ENCODE data around the gene ZBTB39. TPM values are rescaled to one million over a fixed set of nuclear protein-coding genes. Genes with fewer than 3 reads are reported as not detected.
"Not testable (repeated sequence)": the region's sequence is repeated elsewhere in the genome, so short reads cannot be mapped to it uniquely, and the experiment has no call there.

Gene ZBTB39
- total and polyA plus RNA-seq, 2 experiments from 2014 or later: 1.8 to 6.4 TPM

DNA sequence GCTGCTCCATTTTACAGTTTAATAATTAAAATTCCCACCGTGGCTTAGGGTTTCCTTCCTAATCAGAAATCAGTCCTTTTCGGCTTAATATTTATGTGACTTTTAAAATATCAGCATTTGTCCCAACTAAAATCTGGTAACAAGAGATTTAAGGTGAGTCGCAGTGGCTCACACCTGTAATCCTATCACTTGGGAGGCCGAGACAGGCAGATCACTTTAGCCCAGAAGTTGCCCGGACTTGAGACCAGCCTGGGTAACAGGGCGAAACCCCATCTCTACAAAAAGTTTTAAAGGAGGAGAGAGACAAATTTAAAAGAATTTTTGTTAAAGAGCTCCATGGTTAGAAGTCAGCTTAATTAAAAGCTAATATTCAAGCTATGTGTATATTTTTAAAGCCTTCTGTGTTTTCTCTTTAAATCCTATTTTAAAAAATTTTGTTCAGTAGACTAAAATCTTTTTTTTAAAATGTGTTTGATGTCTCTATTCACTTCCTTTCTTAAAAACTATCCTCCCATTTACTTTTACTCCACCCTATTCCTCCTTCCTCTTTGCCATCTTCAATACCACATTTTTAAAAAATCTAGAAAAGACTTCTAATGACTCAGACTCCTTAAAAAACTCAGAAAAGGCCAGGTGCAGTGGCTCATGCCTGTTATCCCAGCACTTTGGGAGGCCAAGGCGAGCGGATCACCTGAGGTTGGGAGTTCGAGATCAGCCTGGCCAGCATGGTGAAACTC is 13.8 kb upstream of the ZBTB39 start:
- Histone ChIP-seq H4K20me1 (ENCODE audit: insufficient read depth, poor library complexity, severe bottlenecking) (no peaks in the 10 kb centered on the region), H3K9me2 (replicated peaks; ENCODE audit: insufficient read depth) (no peaks in the 10 kb centered on the region), H3K79me2 (no peaks in the 10 kb centered on the region), H3K27ac (no peak overlapping the region), H3K27me3 (no peaks in the 10 kb centered on the region), H3K36me3 (replicated peaks; ENCODE audit: insufficient read depth, low read depth) (no peaks in the 10 kb centered on the region), H3K9me3 (ENCODE audit: low read depth) (no peaks in the 10 kb centered on the region), H3K4me3 (no peak overlapping the region), H3K4me1 (ENCODE audit: insufficient read depth) (peaks cover 5% of the 10 kb centered on the region), H2AFZ (no peak overlapping the region), H3K4me2 (no peak overlapping the region)
- WGBS (ENCODE audit: low lambda C conversion rate, missing lambda C conversion rate): 92% methylated on average over 9 of the region's 9 CpGs
- TF ChIP-seq EZH2phosphoT487 (IDR thresholded peaks at IDR 0.05; ENCODE audit: low read depth, severe bottlenecking, unreplicated experiment) (no peak), EZH2 (IDR thresholded peaks at IDR 0.05; ENCODE audit: borderline replicate concordance) (no peak)
- TF ChIP-seq, protein P1, sequence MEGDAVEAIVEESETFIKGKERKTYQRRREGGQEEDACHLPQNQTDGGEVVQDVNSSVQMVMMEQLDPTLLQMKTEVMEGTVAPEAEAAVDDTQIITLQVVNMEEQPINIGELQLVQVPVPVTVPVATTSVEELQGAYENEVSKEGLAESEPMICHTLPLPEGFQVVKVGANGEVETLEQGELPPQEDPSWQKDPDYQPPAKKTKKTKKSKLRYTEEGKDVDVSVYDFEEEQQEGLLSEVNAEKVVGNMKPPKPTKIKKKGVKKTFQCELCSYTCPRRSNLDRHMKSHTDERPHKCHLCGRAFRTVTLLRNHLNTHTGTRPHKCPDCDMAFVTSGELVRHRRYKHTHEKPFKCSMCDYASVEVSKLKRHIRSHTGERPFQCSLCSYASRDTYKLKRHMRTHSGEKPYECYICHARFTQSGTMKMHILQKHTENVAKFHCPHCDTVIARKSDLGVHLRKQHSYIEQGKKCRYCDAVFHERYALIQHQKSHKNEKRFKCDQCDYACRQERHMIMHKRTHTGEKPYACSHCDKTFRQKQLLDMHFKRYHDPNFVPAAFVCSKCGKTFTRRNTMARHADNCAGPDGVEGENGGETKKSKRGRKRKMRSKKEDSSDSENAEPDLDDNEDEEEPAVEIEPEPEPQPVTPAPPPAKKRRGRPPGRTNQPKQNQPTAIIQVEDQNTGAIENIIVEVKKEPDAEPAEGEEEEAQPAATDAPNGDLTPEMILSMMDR (IDR thresholded peaks at IDR 0.05; ENCODE audit: poor library complexity): no peak
- no peak for DNase-seq (ENCODE audit: low spot score)

DNA sequence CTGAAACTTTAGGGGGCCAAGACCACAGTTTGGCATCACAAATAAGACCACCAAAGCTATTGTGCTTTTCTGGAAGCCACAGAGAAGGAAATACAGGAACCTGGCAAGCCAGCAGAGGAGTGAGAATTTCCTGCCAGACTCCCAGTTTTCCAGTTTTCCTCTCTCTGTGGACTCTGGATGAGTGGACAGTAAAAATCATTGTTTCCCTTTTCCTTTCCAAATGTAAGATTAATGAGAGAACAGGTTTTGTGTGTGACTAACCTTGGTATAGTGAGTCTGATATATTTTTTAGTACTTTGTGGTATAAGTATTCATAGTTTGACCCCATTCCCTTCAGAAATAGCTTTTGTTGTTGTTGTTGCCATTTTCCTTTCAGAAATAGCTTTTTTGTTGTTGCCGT is 12.6 kb upstream of the ZBTB39 start:
- Histone ChIP-seq H2AFZ (no peak overlapping the region), H3K79me2 (no peaks in the 10 kb centered on the region), H3K4me1 (ENCODE audit: insufficient read depth) (peaks cover 5% of the 10 kb centered on the region), H3K9me3 (ENCODE audit: low read depth) (no peaks in the 10 kb centered on the region), H3K27ac (peak overlapping the region; percentile 77), H4K20me1 (ENCODE audit: insufficient read depth, poor library complexity, severe bottlenecking) (no peaks in the 10 kb centered on the region), H3K4me2 (no peak overlapping the region), H3K9me2 (replicated peaks; ENCODE audit: insufficient read depth) (no peaks in the 10 kb centered on the region), H3K4me3 (no peak overlapping the region), H3K27me3 (no peaks in the 10 kb centered on the region), H3K36me3 (replicated peaks; ENCODE audit: insufficient read depth, low read depth) (no peaks in the 10 kb centered on the region)
- no peak for TF ChIP-seq EZH2 (IDR thresholded peaks at IDR 0.05; ENCODE audit: borderline replicate concordance)
- TF ChIP-seq, protein P1 (IDR thresholded peaks at IDR 0.05; ENCODE audit: poor library complexity): no peak
- TF ChIP-seq EZH2phosphoT487 (IDR thresholded peaks at IDR 0.05; ENCODE audit: low read depth, severe bottlenecking, unreplicated experiment): no peak
- no peak for DNase-seq (ENCODE audit: low spot score)
- WGBS (ENCODE audit: low lambda C conversion rate, missing lambda C conversion rate): 95% methylated on average over 1 of the region's 1 CpG

DNA sequence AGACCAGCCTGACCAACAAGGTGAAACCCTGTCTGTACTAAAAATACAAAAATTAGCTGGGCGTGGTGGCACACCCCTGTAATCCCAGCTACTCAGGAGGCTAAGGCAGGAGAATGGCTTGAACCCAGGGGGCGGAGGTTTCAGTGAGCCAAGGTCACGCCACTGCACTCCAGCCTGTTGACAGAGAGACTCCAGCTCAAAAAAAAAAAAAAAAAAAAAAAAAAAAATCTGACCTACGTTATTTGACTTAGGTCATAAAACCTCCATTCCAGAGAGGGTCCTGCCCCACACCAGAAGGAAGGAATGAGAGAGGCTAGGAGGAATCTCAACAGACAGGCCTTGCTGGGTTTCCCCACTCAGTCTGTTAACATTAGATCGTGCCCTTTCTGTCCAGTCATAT is 12.0 kb upstream of the ZBTB39 start:
- WGBS (ENCODE audit: low lambda C conversion rate, missing lambda C conversion rate): 63% methylated on average over 4 of the region's 5 CpGs
- H3K4me3 ChIP-seq; H3K4me1 ChIP-seq (ENCODE audit: insufficient read depth); H2AFZ ChIP-seq; H4K20me1 ChIP-seq (ENCODE audit: insufficient read depth, poor library complexity, severe bottlenecking); H3K27me3 ChIP-seq; H3K9me3 ChIP-seq (ENCODE audit: low read depth); H3K79me2 ChIP-seq; DNase-seq (ENCODE audit: low spot score); H3K36me3 ChIP-seq (replicated peaks; ENCODE audit: insufficient read depth, low read depth); H3K9me2 ChIP-seq (replicated peaks; ENCODE audit: insufficient read depth); H3K4me2 ChIP-seq: not testable (repeated sequence)
- peak overlapping the region; percentile 77 for H3K27ac ChIP-seq

DNA sequence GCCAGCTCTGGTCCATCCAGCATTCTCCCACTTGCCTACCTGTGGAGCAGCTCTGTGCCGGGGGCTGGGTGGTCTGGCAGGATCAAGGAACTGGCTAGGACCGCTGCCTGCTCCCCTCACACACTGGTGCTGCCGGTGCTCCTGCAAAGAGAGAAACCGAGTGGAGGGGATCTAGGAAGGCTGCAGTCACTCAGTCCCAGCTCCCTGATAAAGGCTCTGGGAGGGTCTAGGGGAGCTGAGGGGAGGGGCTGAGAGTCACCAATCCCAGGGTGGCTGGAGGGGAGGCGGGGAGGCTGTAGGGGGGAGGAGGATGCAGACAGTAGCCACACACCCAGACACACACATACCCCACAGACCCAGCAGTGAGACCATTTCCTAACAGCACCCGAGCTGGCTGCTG is 10.0 kb upstream of the ZBTB39 start, which contains the start of gene TAC3:
TAC3 (minus strand) TSS at position 182 of the 400 bp plus-strand sequence. CDS start 732 bp downstream, outside the sequence.
- peak within 1 kb of the TSS; percentile 53 for H3K4me2 ChIP-seq
- no peaks in the 10 kb centered on the region for H3K9me2 ChIP-seq (replicated peaks; ENCODE audit: insufficient read depth)
- no peak within 1 kb of the TSS for H2AFZ ChIP-seq
- no peaks in the 10 kb centered on the region for H3K79me2 ChIP-seq
- DNase-seq (ENCODE audit: low spot score): no peak
- H3K27me3 ChIP-seq: no peaks in the 10 kb centered on the region
- H3K36me3 ChIP-seq (replicated peaks; ENCODE audit: insufficient read depth, low read depth): no peaks in the 10 kb centered on the region
- peaks cover 5% of the 10 kb centered on the region for H3K4me1 ChIP-seq (ENCODE audit: insufficient read depth)
- H3K4me3 ChIP-seq: no peak within 1 kb of the TSS
- H4K20me1 ChIP-seq (ENCODE audit: insufficient read depth, poor library complexity, severe bottlenecking): no peaks in the 10 kb centered on the region
- no peak within 1 kb of the TSS for H3K27ac ChIP-seq
- no peaks in the 10 kb centered on the region for H3K9me3 ChIP-seq (ENCODE audit: low read depth)
- WGBS (ENCODE audit: low lambda C conversion rate, missing lambda C conversion rate): 23% methylated on average over 6 of the region's 6 CpGs
- TF ChIP-seq, protein P1 (IDR thresholded peaks at IDR 0.05; ENCODE audit: poor library complexity): no peak
- no peak for TF ChIP-seq EZH2phosphoT487 (IDR thresholded peaks at IDR 0.05; ENCODE audit: low read depth, severe bottlenecking, unreplicated experiment)
- TF ChIP-seq EZH2 (IDR thresholded peaks at IDR 0.05; ENCODE audit: borderline replicate concordance): no peak
